Amniotic stem cell (primary cell): ENCODE measurements around the gene LYZL1.
A peak's percentile ranks its signal among the peaks of the same experiment; 100 is the strongest.
"Not testable (repeated sequence)": the region's sequence is repeated elsewhere in the genome, so short reads cannot be mapped to it uniquely, and the experiment has no call there.

Source experiments
- DNase-seq: peaks from one replicate; lab custom pipeline; 2025; lab: John Stamatoyannopoulos, UW

LYZL1 gene

DNA sequence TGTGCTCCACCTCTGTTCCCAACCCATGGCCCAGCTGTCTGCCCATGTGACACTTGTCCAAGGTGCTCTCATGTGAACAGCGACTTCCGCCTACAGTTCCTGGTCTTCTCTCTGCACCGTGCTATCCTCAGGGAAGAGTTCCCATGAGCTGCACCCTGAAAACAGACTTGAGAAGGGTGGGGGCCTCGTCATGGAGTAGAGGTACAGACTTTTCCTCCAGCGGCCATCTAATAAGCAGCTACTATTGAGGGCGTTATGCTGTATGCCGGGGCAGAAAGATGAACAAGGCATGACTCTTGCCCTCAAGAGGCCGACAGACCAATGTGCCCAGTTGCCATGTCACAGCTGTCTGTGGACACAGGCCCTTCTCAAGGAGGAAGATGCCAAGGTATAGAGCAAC is 25.4 kb upstream of the LYZL1 start:
- DNase-seq: no peak

DNA sequence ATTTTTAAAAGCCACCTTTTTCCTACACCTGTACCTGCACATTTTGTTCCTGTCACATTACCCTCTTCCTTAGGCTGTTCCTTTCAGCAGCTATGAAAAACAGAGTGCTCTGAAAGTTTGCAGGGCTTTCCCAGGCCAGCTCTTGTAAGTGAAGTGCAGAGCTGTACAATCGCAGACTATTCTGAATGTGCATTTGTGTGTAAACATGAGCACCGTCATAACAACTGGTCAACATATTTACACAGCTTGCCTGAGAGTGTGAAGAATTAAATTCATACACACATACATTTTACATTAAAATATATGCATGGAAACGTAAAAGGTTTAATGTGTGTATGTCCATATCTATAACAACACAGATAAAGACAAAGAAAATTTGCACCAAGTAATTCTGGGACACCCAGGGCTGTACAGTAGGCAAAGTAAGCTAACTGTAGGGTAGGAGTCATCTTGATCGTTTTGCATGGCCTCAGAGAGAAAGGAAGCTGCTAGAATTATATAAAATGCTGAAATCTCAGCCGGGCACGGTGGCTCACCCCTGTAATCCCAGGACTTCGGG is 23.6 kb upstream of the LYZL1 start:
- DNase-seq: no peak

DNA sequence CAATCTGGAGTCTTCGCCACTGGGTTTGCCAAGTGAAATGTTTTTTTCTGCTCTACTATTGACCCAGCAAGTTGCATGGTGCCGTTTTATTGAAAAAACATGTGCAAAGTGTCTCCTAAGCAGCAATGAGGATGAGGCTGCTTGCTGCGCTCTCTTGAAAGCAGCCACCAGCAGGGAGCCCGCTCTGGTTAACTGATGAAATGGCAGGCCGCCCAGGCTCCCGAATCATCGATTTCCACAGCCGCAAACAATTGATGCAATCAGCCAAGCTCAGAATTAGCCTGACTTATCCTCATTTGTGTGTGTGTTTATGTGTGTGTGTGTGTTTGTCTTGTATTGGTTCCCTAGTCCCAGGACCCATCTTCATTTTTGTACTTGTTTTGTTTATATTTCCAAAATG is 22.2 kb upstream of the LYZL1 start:
- DNase-seq: no peak

DNA sequence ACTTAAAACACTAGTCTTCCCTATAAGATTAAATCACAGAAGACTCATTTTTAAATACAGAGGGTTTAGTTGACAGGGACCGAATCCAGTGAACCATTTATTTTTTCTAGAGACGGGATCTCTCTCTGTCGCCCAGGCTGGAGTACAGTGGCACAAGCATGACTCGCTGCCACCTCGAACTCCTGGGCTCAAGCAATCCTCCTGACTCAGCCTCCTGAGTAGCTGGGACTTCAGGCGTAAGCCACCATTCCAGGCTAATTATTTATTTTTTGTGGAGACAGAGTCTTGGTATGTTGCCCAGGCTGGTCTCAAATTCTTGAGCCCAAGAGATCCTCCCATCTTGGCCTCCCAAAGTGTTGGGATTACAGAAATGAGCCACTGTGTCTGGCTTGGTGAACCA is 20.9 kb upstream of the LYZL1 start:
- no peak for DNase-seq

DNA sequence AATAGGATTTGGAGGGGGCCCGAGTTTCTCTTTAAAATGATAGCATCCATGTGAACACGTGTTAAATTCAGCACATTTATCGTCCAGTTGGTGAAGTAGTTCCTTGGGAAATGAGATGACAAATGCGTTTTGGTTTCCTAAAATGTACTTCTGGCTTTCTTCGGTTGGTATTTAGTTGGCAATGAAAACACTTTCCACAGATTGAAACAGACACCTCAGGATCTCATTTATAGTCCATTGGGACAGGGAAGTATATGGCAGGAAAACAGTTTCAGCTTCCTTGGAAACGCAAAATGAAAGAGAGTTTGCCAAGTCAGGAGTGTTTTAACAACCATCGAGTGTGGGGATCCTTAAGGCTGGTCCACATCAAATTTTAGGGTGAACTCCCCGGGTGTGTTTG is 19.4 kb upstream of the LYZL1 start:
- no peak for DNase-seq

DNA sequence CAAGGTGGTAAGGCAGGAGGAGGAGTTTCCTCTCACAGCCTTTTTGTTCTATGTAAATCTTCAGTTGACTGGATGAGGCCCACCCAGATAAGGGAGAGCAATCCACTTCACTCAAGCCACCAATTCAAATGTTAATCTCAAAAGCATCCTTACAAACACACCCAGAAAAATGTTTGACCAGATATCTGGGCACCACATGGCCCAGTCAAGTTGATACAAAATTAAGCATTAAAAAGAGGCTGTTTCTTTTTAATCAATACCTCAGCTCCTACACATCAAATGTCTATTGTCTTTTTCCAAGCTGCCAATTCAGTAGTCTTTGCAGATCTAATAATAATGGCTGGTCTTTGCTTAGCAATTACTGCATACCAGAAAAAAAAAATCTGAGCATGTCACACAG is 18.0 kb upstream of the LYZL1 start:
- DNase-seq: no peak

DNA sequence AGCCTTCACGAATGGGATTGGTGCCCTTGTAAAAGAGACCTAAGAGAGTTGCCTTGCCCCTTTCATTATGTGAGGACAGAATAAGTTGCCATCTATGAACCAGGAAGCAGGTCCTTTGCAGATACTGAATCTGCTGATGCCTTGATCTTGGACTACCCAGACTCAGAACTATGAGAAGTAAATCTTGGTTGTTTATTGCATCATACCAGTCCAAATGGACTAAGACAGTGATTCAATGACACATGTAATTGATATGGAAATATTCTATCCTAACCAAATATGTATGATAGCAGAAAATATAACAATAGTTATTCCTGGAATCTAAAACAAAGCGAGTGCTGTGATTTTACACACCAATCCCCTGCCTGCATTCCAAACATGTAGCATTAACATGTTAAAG is 17.0 kb upstream of the LYZL1 start:
- DNase-seq: no peak

DNA sequence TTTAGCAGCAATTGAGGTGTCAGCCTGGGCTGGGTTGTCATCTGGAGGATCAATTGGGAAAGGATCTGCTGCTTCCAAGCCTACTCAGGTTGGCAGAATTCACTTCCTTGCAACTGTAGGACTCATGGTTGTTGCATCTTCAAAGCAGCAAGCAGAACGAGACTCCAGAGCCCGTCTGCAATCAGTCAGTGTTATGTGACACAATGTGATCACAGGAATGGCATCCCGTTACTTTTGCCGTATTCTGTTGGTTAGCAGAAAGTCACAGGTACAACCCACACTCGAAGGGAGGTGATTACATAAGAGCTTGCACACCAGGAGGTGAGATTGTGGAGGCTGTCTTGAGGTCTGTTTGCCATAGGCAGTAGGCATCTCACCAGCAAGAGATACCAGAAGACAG is 15.4 kb upstream of the LYZL1 start:
- DNase-seq: no peak

DNA sequence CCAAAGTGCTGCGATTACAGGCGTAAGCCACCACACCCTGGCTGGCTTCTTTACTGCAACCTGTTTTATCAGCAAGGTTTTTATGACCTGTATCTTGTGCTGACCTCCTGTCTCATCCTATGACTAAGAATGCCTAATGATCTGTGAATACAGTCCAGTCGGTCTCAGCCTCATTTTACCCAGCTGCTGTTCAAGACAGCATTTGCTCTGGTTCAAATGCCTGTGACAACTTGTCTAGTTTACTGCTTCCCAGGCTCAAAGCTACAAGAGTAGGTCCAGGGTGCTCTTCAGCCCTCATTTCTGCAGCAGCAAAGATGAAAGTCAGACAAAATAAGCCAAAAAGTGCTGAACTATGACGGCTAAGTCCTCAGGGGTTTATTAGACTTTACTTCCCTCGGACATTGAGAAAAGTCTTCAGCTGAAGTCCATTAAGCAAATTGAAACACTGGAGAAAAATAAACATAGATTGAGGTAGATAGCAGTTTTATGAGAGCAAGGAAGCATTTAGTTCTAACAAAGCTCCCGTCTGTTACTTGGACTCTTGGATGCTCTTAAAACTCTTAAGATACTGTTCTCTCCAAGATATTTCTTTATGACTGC is 12.5 kb upstream of the LYZL1 start:
- no peak for DNase-seq

DNA sequence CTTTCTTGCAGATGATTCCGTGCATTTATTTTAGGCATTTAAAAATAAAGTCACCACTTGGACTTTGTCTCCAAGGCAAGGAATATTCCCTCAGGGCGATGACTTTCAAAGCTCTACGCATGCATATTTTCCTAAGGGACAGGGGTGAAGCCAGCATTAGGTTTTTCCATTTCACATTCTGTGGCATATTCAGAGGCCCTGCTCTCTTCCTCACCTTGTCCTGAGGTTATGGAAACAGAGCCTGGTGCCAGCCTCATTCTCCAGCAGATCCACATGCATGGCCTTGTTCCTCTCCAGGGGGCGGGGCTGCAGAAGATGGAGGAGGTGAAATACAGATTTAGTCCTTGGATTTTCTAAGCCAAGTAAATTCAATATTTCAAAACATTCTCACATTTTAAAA is 11.6 kb upstream of the LYZL1 start:
- DNase-seq: no peak

DNA sequence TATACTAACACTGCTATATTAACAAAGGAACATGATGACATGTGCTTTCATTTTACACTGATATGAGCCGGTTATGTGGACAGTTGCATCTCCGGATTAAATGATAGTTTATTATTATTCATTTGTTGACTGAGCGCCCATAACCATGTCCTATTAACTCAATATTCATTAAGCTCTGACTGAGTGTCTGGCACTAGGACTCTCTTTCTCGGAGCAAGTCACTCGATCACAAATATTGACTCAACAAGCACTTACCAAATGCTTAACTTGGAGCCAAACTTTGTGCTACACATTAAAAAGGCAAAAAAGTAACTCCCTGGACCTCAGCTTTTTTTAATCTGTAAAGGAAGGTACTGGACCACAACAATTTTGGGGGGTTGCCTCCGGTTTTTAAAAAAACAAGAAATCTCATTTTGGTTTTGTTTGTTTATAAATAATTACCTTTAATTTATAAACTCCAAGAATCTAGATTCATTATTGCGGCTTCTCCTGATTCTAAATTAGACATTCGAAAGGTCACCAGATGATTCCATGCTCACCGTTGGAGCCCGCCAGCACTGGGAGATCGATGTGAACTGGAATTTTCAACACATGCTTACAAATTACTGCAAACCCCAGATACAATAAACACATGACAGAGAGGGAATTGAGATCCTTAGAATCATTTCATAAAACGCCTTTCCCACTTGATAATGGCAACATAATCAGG is 8.9 kb upstream of the LYZL1 start:
- no peak for DNase-seq

DNA sequence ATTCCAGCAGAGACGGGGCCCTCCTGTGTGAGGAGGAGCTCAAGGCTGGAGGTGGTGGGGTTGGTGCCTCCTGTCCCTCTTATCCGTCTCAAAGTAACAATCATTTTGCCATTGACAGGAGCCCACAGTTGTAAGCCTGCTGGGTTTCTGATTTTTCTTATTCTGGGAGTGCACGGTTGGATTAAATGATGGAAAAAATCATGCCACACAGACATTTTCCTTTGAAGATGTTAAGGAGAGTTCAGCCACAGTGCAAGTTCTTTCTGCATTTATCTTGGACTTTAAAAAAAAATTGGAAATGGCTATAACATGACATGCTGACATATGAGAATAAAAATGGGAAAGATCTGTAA is 8.4 kb upstream of the LYZL1 start:
- DNase-seq: no peak

DNA sequence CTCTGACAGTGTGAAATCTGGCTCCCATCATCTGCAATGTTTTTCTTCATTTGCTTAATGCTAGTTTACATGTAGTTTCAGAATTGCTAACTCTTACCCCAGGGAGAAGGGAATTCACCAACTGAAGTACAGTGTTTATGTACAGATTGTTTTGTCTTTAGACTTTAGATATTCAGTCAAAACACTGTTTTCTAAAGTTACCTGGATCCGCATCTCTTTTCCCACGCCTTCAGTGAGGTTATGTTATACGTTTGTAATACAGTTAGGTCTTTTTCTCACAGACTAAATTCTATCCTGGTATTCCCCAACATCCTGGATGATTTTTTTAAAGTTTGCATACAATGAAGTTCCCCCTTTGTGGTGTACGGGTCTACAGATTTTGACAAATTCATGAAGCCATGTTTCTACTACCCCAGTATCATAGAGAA is 3.2 kb upstream of the LYZL1 start:
- DNase-seq: no peak

DNA sequence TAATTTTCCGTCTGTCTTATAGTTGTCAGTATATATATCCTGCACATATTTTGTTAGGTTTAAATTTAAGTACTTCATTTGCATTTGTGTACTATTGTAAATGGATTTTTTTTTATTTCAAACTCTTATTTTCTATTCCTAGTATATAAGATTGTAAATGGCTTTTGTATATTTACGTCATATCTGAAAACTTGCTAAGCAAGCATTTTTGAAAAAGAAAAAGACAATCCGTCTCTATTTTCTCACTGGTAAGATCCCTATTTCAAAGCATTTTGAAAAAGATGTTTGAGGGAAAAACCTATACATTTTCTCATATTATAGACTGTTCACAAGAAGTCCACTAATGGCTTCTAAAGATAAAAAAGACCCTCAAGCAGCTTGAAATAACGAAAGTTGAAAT is 1.2 kb upstream of the LYZL1 start:
- no peak for DNase-seq

DNA sequence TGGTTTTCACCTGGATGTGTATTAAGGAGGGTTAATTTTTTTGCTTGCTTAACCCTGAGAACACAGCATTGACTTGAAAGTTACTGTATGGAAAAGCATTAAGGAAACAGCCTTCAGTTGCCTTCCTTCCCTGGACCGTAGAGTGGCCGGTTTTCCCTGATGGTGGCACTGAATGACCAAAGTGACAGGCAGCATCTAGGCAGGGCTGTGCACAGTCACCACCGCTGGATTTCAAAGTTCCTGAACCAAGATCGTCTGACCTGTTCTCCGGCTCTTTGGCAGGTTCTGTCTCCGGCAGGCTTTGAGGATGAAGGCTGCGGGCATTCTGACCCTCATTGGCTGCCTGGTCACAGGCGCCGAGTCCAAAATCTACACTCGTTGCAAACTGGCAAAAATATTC is 2.7 kb downstream of the LYZL1 start:
- not testable (repeated sequence) for DNase-seq

DNA sequence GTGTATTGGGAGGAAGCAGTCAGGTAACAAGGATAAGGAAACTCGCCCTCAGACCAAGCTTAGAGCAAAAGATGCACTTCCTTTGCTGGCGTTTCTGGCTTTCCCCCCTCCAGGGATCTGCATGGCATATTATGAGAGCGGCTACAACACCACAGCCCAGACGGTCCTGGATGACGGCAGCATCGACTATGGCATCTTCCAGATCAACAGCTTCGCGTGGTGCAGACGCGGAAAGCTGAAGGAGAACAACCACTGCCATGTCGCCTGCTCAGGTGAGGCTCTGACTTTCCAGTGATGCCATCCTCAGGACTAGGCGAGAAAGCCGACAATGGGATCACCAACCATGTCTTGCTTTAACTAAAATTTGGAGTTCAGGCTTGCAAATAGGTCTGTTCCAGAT is 3.5 kb downstream of the LYZL1 start:
- not testable (repeated sequence) for DNase-seq

DNA sequence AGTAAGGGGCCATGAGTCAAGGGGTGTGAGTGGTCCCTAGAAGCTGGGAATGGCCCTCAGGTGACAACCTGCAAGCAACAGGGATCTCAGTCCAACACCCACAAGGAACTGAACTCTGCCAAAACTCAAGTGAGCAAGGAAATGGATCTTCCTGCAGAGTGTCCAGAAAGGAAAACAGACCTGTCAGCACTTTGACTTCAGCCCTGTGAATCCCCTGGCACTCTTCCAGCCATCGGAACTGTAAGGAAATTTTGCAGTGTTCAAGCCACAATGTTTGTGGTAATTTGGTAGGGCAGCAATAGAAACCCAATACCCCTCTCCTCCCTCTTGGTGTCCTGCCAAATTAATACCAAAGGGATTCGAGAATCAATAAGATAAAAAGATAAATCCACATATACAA is 6.9 kb downstream of the LYZL1 start:
- DNase-seq: no peak

DNA sequence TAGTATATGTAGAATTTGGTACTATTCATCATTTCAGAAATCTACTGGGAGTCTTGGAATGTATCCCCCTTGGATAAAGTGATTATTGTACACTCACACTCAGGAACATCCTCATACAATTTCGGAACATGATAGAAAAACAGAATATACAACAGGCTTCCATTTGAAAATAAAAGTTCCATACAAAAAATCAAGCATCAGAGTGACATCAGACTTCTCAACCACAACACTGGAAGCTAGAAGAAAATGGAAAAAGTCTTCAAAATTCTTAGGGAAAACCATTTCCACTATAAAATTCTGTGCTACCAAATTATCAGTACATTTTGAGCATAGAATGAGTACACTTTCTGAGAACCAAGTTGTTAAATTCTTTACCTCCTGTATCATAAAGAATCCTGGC is 8.8 kb downstream of the LYZL1 start:
- DNase-seq: no peak

DNA sequence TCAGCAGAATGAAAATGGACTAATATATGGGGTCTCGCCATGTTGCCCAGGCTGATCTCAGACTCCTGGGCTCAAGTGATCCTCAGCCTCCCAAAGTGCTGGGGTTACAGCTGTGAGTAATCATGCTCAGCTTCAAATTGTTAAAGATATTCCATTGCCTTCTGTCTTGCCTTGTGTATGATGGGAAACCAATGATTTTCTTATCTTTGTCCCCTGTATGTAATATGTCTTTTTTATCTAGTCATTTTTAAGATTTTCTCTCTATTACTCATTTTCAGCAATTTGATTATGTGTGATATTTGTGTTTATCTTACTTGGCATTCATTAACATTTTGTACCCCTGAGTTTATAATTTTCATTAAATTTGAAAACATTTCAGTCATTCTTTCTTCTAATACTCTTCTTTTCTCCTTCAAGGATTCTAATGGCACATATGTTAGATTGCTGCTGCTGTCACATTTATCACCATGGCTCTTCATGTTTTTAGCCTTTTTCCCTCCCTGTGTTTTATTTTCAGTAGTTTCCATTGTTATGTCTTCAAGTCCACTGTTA is 12.6 kb downstream of the LYZL1 start:
- DNase-seq: no peak

DNA sequence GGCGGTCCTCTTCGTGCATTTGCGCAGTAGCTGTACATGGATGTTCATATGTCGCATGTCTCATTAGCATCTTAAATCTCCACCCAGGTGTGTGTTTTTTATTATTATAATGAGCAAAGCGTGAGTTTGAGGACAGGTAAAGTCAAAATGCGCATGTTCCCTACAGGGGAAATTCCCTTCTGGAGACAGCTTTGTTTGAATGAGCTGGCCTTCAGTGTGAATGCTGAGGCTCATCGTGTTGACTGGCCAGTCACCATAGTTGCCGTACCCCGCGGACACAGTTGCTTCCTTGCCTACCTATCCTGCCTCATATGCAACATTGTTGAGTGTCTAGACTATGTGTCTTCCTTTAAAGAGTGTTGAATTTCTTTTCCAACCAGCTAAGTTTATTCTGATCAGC is 13.6 kb downstream of the LYZL1 start:
- DNase-seq: no peak

DNA sequence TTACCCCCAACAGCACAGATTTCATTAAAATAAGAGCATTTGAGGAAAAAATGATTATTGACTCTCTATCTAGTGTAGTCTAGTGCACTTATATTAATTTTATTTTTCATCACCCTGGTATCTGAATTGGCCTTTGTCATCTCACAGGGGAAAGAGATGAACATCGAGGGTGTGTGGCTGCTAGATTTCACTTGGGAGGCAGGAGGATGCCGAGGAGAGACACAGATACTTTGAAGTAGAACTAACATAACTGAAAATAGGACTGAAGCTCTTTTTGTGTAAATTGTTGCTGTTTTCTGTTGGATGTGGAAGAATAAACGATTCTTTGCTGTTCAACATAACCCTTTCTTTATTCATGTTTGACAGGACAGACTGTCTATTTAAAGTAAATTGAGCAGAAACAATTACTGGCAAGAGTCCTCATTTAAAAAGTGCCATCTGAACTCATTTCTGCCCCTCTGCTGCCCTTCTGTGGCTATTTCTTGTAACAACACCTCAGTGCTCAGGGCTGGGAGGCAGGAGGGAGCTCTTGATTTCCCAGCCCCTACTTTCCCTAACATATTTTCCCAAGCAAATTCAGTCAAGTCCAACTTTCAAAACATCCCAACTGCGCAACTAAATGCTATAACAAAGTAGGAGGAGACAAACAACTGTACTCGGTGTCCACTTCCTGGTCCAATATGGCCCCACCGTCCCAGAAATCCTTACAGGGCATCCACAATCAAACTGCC is 15.6 kb downstream of the LYZL1 start:
- DNase-seq: peak; percentile 48

DNA sequence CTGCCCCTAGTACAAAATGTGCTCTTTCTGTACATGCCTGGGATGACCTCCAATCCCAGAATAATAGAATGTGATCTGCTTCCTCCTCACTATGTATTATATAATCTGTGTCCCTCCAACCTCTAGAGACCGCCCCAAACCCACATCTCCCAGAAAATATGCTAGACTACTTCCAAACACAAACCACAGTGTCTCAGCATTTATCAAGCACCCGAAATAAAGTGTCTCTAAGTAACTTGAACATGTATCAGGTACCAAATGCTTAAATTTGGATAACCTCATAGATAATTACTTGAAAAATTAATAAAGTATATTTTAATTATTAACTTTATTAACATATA is 16.1 kb downstream of the LYZL1 start:
- DNase-seq: no peak

DNA sequence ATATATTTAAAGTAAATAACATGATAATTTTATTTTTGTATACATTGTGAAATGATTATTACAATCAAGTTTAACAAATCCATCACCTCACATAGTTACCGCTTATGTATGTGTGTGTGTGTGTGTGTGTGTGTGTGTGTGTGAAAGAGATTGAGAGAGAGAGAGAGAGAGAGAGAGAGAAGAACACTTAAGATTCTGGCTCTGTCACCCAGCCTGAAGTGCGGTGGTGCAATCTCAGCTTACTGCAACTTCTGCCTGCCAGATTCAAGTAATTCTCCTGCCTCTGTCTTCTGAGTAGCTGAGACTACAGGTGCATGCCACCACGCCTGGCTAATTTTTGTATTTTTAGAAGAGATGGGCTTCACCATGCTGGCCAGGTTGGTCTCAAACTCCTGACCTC is 17.8 kb downstream of the LYZL1 start:
- no peak for DNase-seq
